ENCODE results near the gene ERCC4. TPM values are rescaled to one million over a fixed set of nuclear protein-coding genes. Genes with fewer than 3 reads are reported as not detected.
A peak's percentile ranks its signal among the peaks of the same experiment; 100 is the strongest.

The ERCC4 gene
- total and polyA plus RNA-seq, 2 experiments from 2014 or later, result 5.4 to 21.6 TPM

- TF ChIP-seq, protein P1, sequence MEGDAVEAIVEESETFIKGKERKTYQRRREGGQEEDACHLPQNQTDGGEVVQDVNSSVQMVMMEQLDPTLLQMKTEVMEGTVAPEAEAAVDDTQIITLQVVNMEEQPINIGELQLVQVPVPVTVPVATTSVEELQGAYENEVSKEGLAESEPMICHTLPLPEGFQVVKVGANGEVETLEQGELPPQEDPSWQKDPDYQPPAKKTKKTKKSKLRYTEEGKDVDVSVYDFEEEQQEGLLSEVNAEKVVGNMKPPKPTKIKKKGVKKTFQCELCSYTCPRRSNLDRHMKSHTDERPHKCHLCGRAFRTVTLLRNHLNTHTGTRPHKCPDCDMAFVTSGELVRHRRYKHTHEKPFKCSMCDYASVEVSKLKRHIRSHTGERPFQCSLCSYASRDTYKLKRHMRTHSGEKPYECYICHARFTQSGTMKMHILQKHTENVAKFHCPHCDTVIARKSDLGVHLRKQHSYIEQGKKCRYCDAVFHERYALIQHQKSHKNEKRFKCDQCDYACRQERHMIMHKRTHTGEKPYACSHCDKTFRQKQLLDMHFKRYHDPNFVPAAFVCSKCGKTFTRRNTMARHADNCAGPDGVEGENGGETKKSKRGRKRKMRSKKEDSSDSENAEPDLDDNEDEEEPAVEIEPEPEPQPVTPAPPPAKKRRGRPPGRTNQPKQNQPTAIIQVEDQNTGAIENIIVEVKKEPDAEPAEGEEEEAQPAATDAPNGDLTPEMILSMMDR (conservative IDR thresholded peaks at IDR 0.05; ENCODE audit: low read depth in 2 of 2), result peak; percentile 77 to 88
- no peak for TF ChIP-seq ETS1 (IDR thresholded peaks at IDR 0.05)
- ATAC-seq (peak; percentile 80), DNase-seq (ENCODE audit: low spot score) (peak; percentile 80)
- Histone ChIP-seq H3K4me3 (no peak overlapping the region), H3K9me2 (ENCODE audit: insufficient read depth) (no peaks in the 10 kb centered on the region), H2AFZ (peak overlapping the region; percentile 60), H3F3A (replicated peaks; ENCODE audit: low read depth) (no peaks in the 10 kb centered on the region), H3K4me1 (ENCODE audit: insufficient read depth) (no peaks in the 10 kb centered on the region), H3K4me2 (no peak overlapping the region), H4K20me1 (replicated peaks; ENCODE audit: insufficient read depth) (no peaks in the 10 kb centered on the region), H3K27ac (ENCODE audit: low read depth) (no peak overlapping the region), H3K27me3 (ENCODE audit: insufficient read depth) (no peaks in the 10 kb centered on the region), H3K79me2 (replicated peaks; ENCODE audit: insufficient read depth) (no peaks in the 10 kb centered on the region), H3K36me3 (ENCODE audit: insufficient read depth) (no peaks in the 10 kb centered on the region)
- Mint-ChIP-seq H3K36me3 (ENCODE audit: low read depth) (no peaks in the 10 kb centered on the region), H3K4me1 (no peaks in the 10 kb centered on the region; the same call in 2 of the 3 replicates), H3K4me3 (no peak overlapping the region), H3K27ac (no peak overlapping the region), H3K9me3 (no peaks in the 10 kb centered on the region), H3K27me3 (ENCODE audit: insufficient read depth, low read depth, poor library complexity) (peaks cover 2% of the 10 kb centered on the region)
These were observed 46.0 kb upstream of the ERCC4 start for GRCh38 chr16:13873835-13874438.

DNA sequence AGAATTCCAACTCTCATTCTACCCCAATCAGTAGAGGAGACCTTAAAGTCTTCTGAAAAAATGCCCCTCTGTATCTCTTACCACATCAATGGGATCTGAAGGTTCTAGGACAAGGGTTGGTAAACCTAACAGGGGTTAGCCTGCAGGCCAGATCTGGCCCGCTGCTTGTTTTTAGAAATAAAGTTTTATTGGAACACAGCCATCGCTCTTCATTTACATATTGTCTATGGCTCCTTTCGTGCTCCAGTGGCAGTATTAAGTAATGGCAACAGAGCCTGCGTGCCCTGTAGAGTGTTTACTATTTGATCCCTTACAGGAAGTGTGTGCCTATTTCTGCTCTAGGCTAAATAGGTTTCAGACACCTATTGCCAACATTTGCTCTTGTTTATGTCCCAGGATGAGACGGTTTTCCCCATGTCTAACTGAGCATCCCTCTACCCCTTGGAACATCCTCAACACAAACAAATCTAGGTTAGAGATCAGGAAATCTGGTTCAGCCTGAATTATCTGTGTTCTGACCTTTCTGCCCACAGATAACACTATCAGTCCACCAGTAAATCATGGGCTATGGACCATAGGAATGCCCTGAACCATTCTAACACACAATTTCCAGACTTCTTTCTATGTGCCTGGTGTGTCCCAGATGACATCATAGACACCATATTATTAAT, 44.2 kb upstream of the ERCC4 start:
- no peak overlapping the region for H3K27ac Mint-ChIP-seq
- no peak overlapping the region for H3K4me3 Mint-ChIP-seq
- no peaks in the 10 kb centered on the region; the same call in 2 of the 3 replicates for H3K4me1 Mint-ChIP-seq

More for the DNA sequence above, 44.2 kb upstream of the ERCC4 start:
- Histone ChIP-seq H3K9me2 (ENCODE audit: insufficient read depth) (no peaks in the 10 kb centered on the region), H3K36me3 (ENCODE audit: insufficient read depth) (no peaks in the 10 kb centered on the region), H3K27me3 (ENCODE audit: insufficient read depth) (no peaks in the 10 kb centered on the region), H3K4me1 (ENCODE audit: insufficient read depth) (no peaks in the 10 kb centered on the region), H3K4me2 (no peak overlapping the region), H4K20me1 (replicated peaks; ENCODE audit: insufficient read depth) (no peaks in the 10 kb centered on the region), H3K27ac (ENCODE audit: low read depth) (no peak overlapping the region), H3K4me3 (no peak overlapping the region), H3F3A (replicated peaks; ENCODE audit: low read depth) (no peaks in the 10 kb centered on the region), H3K79me2 (replicated peaks; ENCODE audit: insufficient read depth) (no peaks in the 10 kb centered on the region), H2AFZ (no peak overlapping the region)
- DNase-seq (ENCODE audit: low spot score), result no peak
- no peak for ATAC-seq
- Mint-ChIP-seq H3K27me3 (ENCODE audit: insufficient read depth, low read depth, poor library complexity) (peaks cover 2% of the 10 kb centered on the region), H3K36me3 (ENCODE audit: low read depth) (no peaks in the 10 kb centered on the region), H3K9me3 (no peaks in the 10 kb centered on the region)
- TF ChIP-seq POLR2AphosphoS5 (IDR thresholded peaks at IDR 0.05; ENCODE audit: low read depth) (no peak), NANOG (IDR thresholded peaks at IDR 0.05; ENCODE audit: borderline replicate concordance) (no peak), ZNF331 (CRISPR knock-in tag; IDR thresholded peaks at IDR 0.05; ENCODE audit: low read depth) (no peak), ZNF114 (CRISPR knock-in tag; IDR thresholded peaks at IDR 0.05) (no peak)
- TF ChIP-seq, protein P1 (conservative IDR thresholded peaks at IDR 0.05; ENCODE audit: low read depth in 2 of 2), result no peak

Data from GM23338 (cell line).